ENCODE data around the gene NOL9. TPM values are rescaled to one million over a fixed set of nuclear protein-coding genes. Genes with fewer than 3 reads are reported as not detected.

NOL9 gene
- total RNA-seq, 4 donors from 2014 or later = 17.9 to 30.9 (median 26.0) TPM

DNA sequence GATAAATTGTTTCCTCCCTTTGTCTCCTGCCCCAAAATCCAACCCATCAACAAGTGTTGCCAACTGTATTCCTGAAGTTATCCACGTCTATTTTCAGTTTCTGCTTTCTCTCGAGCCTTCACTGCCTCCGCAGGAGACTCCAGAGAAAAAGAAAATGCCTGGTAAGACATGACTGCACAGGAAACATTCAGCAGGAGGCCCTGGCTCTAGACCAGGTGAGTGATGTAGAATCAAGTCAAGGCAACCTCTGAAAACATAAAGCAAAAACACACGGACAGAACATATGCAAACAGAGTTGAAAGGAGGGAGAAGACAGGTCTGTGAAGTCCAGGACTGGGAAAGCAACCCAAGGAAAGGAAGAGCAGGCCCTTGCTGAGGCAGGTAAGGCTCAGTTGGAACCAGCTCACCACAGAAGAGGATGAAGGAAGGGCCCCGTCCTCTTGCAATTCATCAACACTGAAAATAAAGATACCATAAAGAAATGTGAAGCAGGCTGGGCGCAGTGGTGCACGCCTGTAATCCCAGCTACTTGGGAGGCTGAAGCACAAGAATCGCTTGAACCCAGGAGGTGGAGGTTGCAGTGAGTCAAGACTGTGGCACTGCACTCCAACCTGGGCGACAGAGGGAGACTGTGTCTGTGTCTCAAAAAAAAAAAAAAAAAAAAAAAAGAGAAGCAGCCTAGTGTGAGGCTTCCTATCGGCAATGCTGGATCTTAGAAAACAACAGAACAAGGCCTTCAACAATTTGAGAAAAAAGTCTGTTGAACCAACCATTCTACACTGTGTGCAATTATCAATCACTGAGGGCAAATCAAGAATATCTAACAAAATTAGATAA lies 8.8 kb downstream of the NOL9 start:
- TF ChIP-seq POLR2A (IDR thresholded peaks at IDR 0.05) (no peak), EP300 (IDR thresholded peaks at IDR 0.05) (no peak)
- TF ChIP-seq, protein P1, sequence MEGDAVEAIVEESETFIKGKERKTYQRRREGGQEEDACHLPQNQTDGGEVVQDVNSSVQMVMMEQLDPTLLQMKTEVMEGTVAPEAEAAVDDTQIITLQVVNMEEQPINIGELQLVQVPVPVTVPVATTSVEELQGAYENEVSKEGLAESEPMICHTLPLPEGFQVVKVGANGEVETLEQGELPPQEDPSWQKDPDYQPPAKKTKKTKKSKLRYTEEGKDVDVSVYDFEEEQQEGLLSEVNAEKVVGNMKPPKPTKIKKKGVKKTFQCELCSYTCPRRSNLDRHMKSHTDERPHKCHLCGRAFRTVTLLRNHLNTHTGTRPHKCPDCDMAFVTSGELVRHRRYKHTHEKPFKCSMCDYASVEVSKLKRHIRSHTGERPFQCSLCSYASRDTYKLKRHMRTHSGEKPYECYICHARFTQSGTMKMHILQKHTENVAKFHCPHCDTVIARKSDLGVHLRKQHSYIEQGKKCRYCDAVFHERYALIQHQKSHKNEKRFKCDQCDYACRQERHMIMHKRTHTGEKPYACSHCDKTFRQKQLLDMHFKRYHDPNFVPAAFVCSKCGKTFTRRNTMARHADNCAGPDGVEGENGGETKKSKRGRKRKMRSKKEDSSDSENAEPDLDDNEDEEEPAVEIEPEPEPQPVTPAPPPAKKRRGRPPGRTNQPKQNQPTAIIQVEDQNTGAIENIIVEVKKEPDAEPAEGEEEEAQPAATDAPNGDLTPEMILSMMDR (IDR thresholded peaks at IDR 0.05) = no peak
- Histone ChIP-seq H3K27ac (peak overlapping the region in 1 of 4 donors; percentile 7), H3K27me3 (no peaks in the 10 kb centered on the region), H3K4me3 (no peak overlapping the region), H3K36me3 (peaks cover 2 to 98% (median 16%) of the 10 kb centered on the region in 3 donors), H3K9me3 (no peaks in the 10 kb centered on the region), H3K4me1 (peaks cover 0 to 7% (median 0%) of the 10 kb centered on the region in 4 donors)
- 68 to 69% methylated on average over 10 of the region's 10 CpGs for WGBS, 2 donors
- no peak for DNase-seq (ENCODE audit: low spot score in 2 of 2)

DNA sequence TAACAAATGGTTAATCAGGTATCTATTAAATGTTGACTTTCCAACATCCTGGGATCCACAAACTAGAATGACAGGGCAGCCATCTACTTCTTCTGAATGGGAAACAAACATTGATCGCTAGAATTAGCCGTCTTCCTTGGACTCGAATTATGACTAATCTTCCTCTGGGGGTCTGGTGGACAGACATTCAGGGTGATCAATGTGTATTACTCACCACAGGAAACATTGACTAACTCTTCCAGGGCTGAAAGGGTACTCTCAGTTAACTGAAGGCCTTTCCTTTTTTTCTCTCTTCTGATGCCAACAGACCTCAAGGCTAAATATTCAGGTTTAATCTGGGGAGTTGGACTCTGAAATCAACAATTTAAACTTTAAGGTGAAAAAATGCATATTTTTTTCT lies 9.5 kb downstream of the NOL9 start:
- peaks cover 2 to 95% (median 16%) of the 10 kb centered on the region in 3 donors for H3K36me3 ChIP-seq
- 79 to 81% methylated on average over 3 of the region's 3 CpGs for WGBS, 2 donors
- TF ChIP-seq EP300 (IDR thresholded peaks at IDR 0.05) (no peak), POLR2A (IDR thresholded peaks at IDR 0.05) (no peak)
- TF ChIP-seq, protein P1 (IDR thresholded peaks at IDR 0.05) = no peak
- H3K4me3 ChIP-seq = no peak overlapping the region
- no peak for DNase-seq (ENCODE audit: low spot score in 2 of 2)
- H3K9me3 ChIP-seq = no peaks in the 10 kb centered on the region
- H3K27me3 ChIP-seq = no peaks in the 10 kb centered on the region
- H3K27ac ChIP-seq = peak overlapping the region in 1 of 4 donors; percentile 7
- peaks cover 0 to 7% (median 0%) of the 10 kb centered on the region in 4 donors for H3K4me1 ChIP-seq

DNA sequence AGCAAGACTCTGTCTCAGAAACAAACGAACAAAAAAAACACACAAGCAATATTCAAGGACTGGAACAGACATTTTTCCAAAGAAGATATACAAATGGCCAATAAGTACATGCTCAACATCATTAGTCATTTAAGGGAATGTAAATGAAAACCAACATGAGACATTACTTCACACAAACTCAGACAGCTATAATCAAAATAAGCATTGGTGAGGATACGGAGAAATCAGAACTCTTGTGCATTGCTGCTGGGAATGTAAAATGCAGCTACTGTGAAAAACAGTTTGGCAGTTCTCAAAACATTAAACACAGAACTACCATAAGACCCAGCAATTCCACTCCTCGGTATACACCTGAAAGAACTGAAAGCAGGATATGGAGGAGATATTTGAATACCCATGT lies 15.4 kb downstream of the NOL9 start:
- 50 to 59% methylated on average over 3 of the region's 3 CpGs for WGBS, 2 donors
- Histone ChIP-seq H3K9me3 (no peaks in the 10 kb centered on the region), H3K4me3 (no peak overlapping the region), H3K27ac (no peak overlapping the region), H3K36me3 (peaks cover 0 to 79% (median 0%) of the 10 kb centered on the region in 3 donors), H3K4me1 (peaks cover 0 to 5% (median 0%) of the 10 kb centered on the region in 4 donors), H3K27me3 (no peaks in the 10 kb centered on the region)
- TF ChIP-seq, protein P1 (IDR thresholded peaks at IDR 0.05) = no peak
- TF ChIP-seq POLR2A (IDR thresholded peaks at IDR 0.05) (no peak), EP300 (IDR thresholded peaks at IDR 0.05) (no peak)
- no peak for DNase-seq (ENCODE audit: low spot score in 2 of 2)

DNA sequence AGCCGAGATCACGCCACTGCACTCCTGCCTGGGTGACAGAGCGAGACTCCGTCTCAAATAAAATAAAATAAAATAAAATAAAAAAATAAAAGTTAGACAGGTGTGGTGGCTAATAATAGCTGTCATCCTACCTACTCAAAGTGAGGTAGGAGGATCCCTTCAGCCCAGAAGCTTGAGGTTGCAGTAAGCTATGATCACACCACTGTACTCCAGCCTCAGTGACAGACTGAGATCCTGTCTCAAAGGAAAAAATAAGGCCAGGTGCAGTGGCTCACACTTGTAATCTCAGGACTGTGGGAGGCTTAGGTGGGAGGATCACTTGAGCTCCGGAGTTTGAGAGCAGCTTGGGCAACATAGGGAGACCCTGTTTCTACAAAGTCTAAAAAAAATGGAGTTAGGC lies 18.0 kb downstream of the NOL9 start:
- Histone ChIP-seq H3K36me3 (peaks cover 0 to 80% (median 17%) of the 10 kb centered on the region in 3 donors), H3K27me3 (no peaks in the 10 kb centered on the region), H3K4me3 (no peak overlapping the region), H3K27ac (no peak overlapping the region), H3K9me3 (no peaks in the 10 kb centered on the region), H3K4me1 (peaks cover 0 to 5% (median 0%) of the 10 kb centered on the region in 4 donors)
- WGBS, 2 donors = 97 to 98% methylated on average over 4 of the region's 5 CpGs
- TF ChIP-seq, protein P1 (IDR thresholded peaks at IDR 0.05) = no peak
- no peak for TF ChIP-seq EP300 (IDR thresholded peaks at IDR 0.05)
- no peak for TF ChIP-seq POLR2A (IDR thresholded peaks at IDR 0.05)
- no peak for DNase-seq (ENCODE audit: low spot score in 2 of 2)

DNA sequence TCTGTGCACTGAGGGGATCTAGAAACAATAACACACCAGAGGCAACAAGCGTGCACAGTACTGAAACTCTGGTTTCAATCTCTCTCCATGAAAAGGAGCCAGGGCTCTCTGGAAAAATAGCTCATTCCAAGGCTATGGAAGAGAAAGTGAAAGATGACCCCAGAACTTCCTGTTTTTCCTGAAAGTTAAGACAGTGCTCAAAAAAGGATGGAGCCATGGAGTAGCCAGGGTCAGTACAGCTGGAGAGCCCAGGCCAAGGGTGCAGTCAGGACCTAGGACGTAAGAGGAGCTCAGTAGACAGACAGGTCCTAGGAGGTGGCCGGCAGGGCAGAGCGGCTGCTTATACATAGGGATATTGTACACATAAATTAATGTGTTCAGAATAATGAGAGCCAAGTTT lies 19.1 kb downstream of the NOL9 start:
- WGBS, 2 donors = 89 to 91% methylated on average over 4 of the region's 4 CpGs
- Histone ChIP-seq H3K36me3 (peaks cover 0 to 80% (median 25%) of the 10 kb centered on the region in 3 donors), H3K4me1 (peaks cover 0 to 5% (median 0%) of the 10 kb centered on the region in 4 donors), H3K27me3 (no peaks in the 10 kb centered on the region), H3K4me3 (no peak overlapping the region), H3K9me3 (no peaks in the 10 kb centered on the region), H3K27ac (no peak overlapping the region)
- DNase-seq (ENCODE audit: low spot score in 2 of 2) = no peak
- TF ChIP-seq EP300 (IDR thresholded peaks at IDR 0.05) (no peak), POLR2A (IDR thresholded peaks at IDR 0.05) (no peak)
- TF ChIP-seq, protein P1 (IDR thresholded peaks at IDR 0.05) = no peak

All from tibial nerve (tissue), 4 donors.